HepG2 (cell line): Measurements from ENCODE around the gene CARS1. TPM values are rescaled to one million over a fixed set of nuclear protein-coding genes. Genes with fewer than 3 reads are reported as not detected.

ENCODE experiments used
- ATAC-seq: fragments of 200-7000 bp; cut with Tn5 transposase; 3 replicates; pipeline ENCODE4 v1.9.1; 2020; ENCODE audit warnings: mild to moderate bottlenecking, moderate library complexity
- BruUV-seq: library from RNA; stranded (reverse); fragments of 400-500 nt; replicated peaks from 2 replicates; lab custom pipeline; 2021; lab: Mats Ljungman, UMichigan
- CTCF ChIA-PET: fragments of 300-600 bp; formaldehyde crosslinking; extraction: SDS; loops from one replicate; lab custom pipeline; 2021; ENCODE audit warnings: low total read pairs, inconsistent platforms, low intra/inter-chr PET ratio; lab: Yijun Ruan, JAX
- POLR2A ChIA-PET: fragments of 350-600 bp; sonication (Branson Sonifier 250); formaldehyde crosslinking; loops from one replicate; lab custom pipeline; 2020; ENCODE audit warnings: antibody characterized with exemption, inconsistent platforms; lab: Yijun Ruan, JAX
- DNase-seq: peaks from one replicate; pipeline ENCODE4 v3.0.0-alpha.2; 2015; ENCODE audit warnings: low spot score
- FAIRE-seq: peaks from 3 replicates; lab custom pipeline; 2011; peaks lifted over from hg19 to GRCh38; lab: Jason Lieb, UNC
- H2AFZ ChIP-seq: one replicate; pipeline ENCODE4 v1.6.1; 2011; ENCODE audit warnings: low read length, inconsistent platforms
- H3K27ac ChIP-seq: fragments of 300-600 bp; 3 replicates; pipeline ENCODE4 v1.8.0; 2011; ENCODE audit warnings: mixed run types, mild to moderate bottlenecking, mixed read lengths, low read length, inconsistent platforms; ENCODE audit not compliant: insufficient read depth; ENCODE audit errors: extremely low read length
- H3K27me3 ChIP-seq, 2 experiments: fragments of 200-600 bp in 1 of 2; 2 replicates in 1 of 2; 3 replicates in 1 of 2; pipeline versions ENCODE4 v1.6.0 to v1.8.0; 2011; ENCODE audit warnings: low read length in 2 of 2, mild to moderate bottlenecking in 2 of 2, moderate library complexity in 2 of 2, inconsistent platforms in 1 of 2; ENCODE audit not compliant: insufficient read depth in 2 of 2, control insufficient read depth in 1 of 2
- H3K36me3 ChIP-seq, 2 experiments: fragments of 200-600 bp in 1 of 2; replicated peaks in 1 of 2; 2 replicates in 1 of 2; 3 replicates in 1 of 2; pipeline versions ENCODE4 v1.5.1 to v1.8.0; 2011; ENCODE audit warnings: low read length in 2 of 2, inconsistent platforms in 1 of 2; ENCODE audit not compliant: insufficient read depth in 2 of 2, control insufficient read depth in 1 of 2
- H3K4me1 ChIP-seq: 2 replicates; pipeline ENCODE4 v1.5.1; 2012; ENCODE audit warnings: low read length, inconsistent platforms; ENCODE audit not compliant: insufficient read depth
- H3K4me2 ChIP-seq: 2 replicates; pipeline ENCODE4 v1.6.0; 2011; ENCODE audit warnings: low read depth, low read length, inconsistent platforms
- H3K4me3 ChIP-seq, 3 experiments: fragments of 200-600 bp in 1 of 3; sonication (generic), shearing (Covaris generic) in 1 of 3; replicated peaks in 1 of 3; 2 replicates each; pipeline ENCODE4 v1.5.1; 2011 to 2016; ENCODE audit warnings: low read length in 3 of 3, inconsistent platforms in 2 of 3, low read depth in 2 of 3, mild to moderate bottlenecking in 2 of 3, control low read depth in 1 of 3, mixed read lengths in 1 of 3; ENCODE audit not compliant: insufficient read depth in 1 of 3
- H3K79me2 ChIP-seq: one replicate; pipeline ENCODE4 v1.6.1; 2011; ENCODE audit warnings: low read length, inconsistent platforms; ENCODE audit not compliant: insufficient read depth
- H3K9ac ChIP-seq: 2 replicates; pipeline ENCODE4 v1.6.0; 2011; ENCODE audit warnings: mild to moderate bottlenecking, low read depth, low read length, inconsistent platforms; ENCODE audit not compliant: insufficient read depth
- H3K9me3 ChIP-seq: 2 replicates; pipeline ENCODE4 v1.5.1; 2012; ENCODE audit warnings: mild to moderate bottlenecking, low read length
- H4K20me1 ChIP-seq: 2 replicates; pipeline ENCODE4 v1.6.0; 2011; ENCODE audit warnings: inconsistent platforms, mild to moderate bottlenecking, low read length, moderate library complexity; ENCODE audit not compliant: insufficient read depth
- HES4 ChIP-seq: sonication (generic); formaldehyde crosslinking; IDR thresholded peaks from 2 replicates; pipeline ENCODE4 v1.9.0; 2021; ENCODE audit warnings: mild to moderate bottlenecking, missing genetic modification reagents, borderline replicate concordance
- HNF4G ChIP-seq, 2 experiments: sonication (generic) in 1 of 2; formaldehyde crosslinking in 1 of 2; IDR thresholded peaks; 2 replicates each; pipeline versions ENCODE4 v1.4.0 to v1.6.1; 2011 to 2020; ENCODE audit warnings: borderline replicate concordance in 2 of 2, low read depth in 2 of 2, mild to moderate bottlenecking in 2 of 2, low read length in 1 of 2, missing genetic modification reagents in 1 of 2, moderate library complexity in 1 of 2
- MED13 ChIP-seq: sonication (generic); formaldehyde crosslinking; IDR thresholded peaks from 2 replicates; pipeline ENCODE4 v1.5.0; 2020; ENCODE audit warnings: missing genetic modification reagents
- SNAPC5 ChIP-seq: sonication (generic); formaldehyde crosslinking; IDR thresholded peaks from 2 replicates; pipeline ENCODE4 v1.8.1; 2023; ENCODE audit warnings: mild to moderate bottlenecking, missing genetic modification reagents, borderline replicate concordance
- TCF7 ChIP-seq: sonication (generic); IDR thresholded peaks from 2 replicates; pipeline ENCODE4 v1.6.1; 2016; ENCODE audit warnings: antibody characterized with exemption, low read depth
- ZNF567 ChIP-seq: sonication (generic); formaldehyde crosslinking; IDR thresholded peaks from 2 replicates; pipeline ENCODE4 v1.8.1; 2023; ENCODE audit warnings: mild to moderate bottlenecking, missing genetic modification reagents, borderline replicate concordance
- ZNF770 ChIP-seq: sonication (generic); formaldehyde crosslinking; IDR thresholded peaks from 2 replicates; pipeline ENCODE4 v1.5.0; 2020; ENCODE audit warnings: mild to moderate bottlenecking, missing genetic modification reagents
- WGBS: methylation state at CpG from one replicate; pipeline ENCODE4 v1.1.6; 2017; ENCODE audit warnings: low lambda C conversion rate; 5-methylcytosine and 5-hydroxymethylcytosine counted together
- in situ Hi-C: cut with HindIII; loops from 2 replicates; pipeline ENCODE4 v1.10.0; 2017; ENCODE audit warnings: low pct_unique_long_range_greater_than_20kb; ENCODE audit not compliant: extremely low pct_ligation_motif_present
- intact Hi-C: fragments of 100-400 bp; cut with micrococcal nuclease; formaldehyde crosslinking; loops from one replicate; pipeline ENCODE4 v1.10.0; 2022; ENCODE audit not compliant: unreplicated experiment
- polyA plus RNA-seq, 8 experiments: library from polyadenylated mRNA; depleted of rRNA in 3 of 8; stranded (reverse) in 7 of 8; unstranded in 1 of 8; fragments of >200 nt; fragmentation: Illumina TruSeq in 4 of 8; extraction: Trizol in 4 of 8; gene quantifications; 2 replicates each; pipeline versions ENCODE4 v1.2.1 to v1.2.3, GENCODE V29; 2011 to 2016; ENCODE audit warnings: low read depth in 4 of 8, missing spikeins in 1 of 8, mixed read lengths in 1 of 8; ENCODE audit not compliant: insufficient read depth in 1 of 8
- total RNA-seq, 5 experiments: library from RNA; depleted of rRNA; stranded (reverse); fragments of >200 nt; fragmentation: Illumina TruSeq; extraction: Trizol; gene quantifications; 2 replicates each; pipeline ENCODE4 v1.2.3, GENCODE V29; 2016; ENCODE audit warnings: low read depth in 1 of 5

The CARS1 gene
- total and polyA plus RNA-seq, 2 of the 13 experiments (the other 11 are each of a cell fraction or from before 2014, with no cell fraction given): 33.8 to 47.0 TPM

GRCh38 chr11:2977113-2977512 lies 80.1 kb downstream of the CARS1 start:
- FAIRE-seq (no peak), ATAC-seq (no peak), DNase-seq (no peak)
- no peak overlapping the region for H3K9ac ChIP-seq
- no peak overlapping the region for H2AFZ ChIP-seq
- H3K27me3 ChIP-seq: no peaks in the 10 kb centered on the region
- in situ Hi-C loops: loop anchor here (5.0 kb wide), 1 partner anchor 45 kb away; no protein-coding TSS in a partner anchor
- intact Hi-C loops: no loop called here
- POLR2A ChIA-PET: no interaction called here
- H3K4me3 ChIP-seq: no peak overlapping the region
- H3K27ac ChIP-seq: no peak overlapping the region
- H3K9me3 ChIP-seq: no peaks in the 10 kb centered on the region
- no TSS peak for BruUV-seq
- peaks cover 57% of the 10 kb centered on the region for H4K20me1 ChIP-seq
- peaks cover 24% of the 10 kb centered on the region for H3K4me1 ChIP-seq
- peaks cover 93% of the 10 kb centered on the region for H3K79me2 ChIP-seq
- H3K4me2 ChIP-seq: no peak overlapping the region
- CTCF ChIA-PET: interaction anchor here (1.2 kb wide), 1 partner anchor 115 kb away, joined by 3 read pairs; no protein-coding TSS in a partner anchor
- WGBS: 90% methylated on average over 7 of the region's 7 CpGs
- TF ChIP-seq HES4 (CRISPR knock-in tag) (no peak), TCF7 (no peak), MED13 (CRISPR knock-in tag) (no peak), ZNF770 (CRISPR knock-in tag) (no peak), HNF4G (IDR thresholded peaks at IDR 0.05; ENCODE audit: borderline replicate concordance, low read depth, low read length) (no peak), HNF4G (CRISPR knock-in tag; IDR thresholded peaks at IDR 0.05; ENCODE audit: borderline replicate concordance, low read depth) (no peak), SNAPC5 (no peak), ZNF567 (CRISPR knock-in tag) (no peak)
- H3K36me3 ChIP-seq: peaks cover 26 to 74% of the 10 kb centered on the region in 2 experiments
